ENCODE results near the gene SMIM28.

GRCh38 chr6:138417493-138418117 lies 39.9 kb downstream of the SMIM28 start:
- TF ChIP-seq, protein P1, sequence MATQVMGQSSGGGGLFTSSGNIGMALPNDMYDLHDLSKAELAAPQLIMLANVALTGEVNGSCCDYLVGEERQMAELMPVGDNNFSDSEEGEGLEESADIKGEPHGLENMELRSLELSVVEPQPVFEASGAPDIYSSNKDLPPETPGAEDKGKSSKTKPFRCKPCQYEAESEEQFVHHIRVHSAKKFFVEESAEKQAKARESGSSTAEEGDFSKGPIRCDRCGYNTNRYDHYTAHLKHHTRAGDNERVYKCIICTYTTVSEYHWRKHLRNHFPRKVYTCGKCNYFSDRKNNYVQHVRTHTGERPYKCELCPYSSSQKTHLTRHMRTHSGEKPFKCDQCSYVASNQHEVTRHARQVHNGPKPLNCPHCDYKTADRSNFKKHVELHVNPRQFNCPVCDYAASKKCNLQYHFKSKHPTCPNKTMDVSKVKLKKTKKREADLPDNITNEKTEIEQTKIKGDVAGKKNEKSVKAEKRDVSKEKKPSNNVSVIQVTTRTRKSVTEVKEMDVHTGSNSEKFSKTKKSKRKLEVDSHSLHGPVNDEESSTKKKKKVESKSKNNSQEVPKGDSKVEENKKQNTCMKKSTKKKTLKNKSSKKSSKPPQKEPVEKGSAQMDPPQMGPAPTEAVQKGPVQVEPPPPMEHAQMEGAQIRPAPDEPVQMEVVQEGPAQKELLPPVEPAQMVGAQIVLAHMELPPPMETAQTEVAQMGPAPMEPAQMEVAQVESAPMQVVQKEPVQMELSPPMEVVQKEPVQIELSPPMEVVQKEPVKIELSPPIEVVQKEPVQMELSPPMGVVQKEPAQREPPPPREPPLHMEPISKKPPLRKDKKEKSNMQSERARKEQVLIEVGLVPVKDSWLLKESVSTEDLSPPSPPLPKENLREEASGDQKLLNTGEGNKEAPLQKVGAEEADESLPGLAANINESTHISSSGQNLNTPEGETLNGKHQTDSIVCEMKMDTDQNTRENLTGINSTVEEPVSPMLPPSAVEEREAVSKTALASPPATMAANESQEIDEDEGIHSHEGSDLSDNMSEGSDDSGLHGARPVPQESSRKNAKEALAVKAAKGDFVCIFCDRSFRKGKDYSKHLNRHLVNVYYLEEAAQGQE (tag by site-specific recombination; IDR thresholded peaks at IDR 0.05): no peak
- TF ChIP-seq, protein P2, sequence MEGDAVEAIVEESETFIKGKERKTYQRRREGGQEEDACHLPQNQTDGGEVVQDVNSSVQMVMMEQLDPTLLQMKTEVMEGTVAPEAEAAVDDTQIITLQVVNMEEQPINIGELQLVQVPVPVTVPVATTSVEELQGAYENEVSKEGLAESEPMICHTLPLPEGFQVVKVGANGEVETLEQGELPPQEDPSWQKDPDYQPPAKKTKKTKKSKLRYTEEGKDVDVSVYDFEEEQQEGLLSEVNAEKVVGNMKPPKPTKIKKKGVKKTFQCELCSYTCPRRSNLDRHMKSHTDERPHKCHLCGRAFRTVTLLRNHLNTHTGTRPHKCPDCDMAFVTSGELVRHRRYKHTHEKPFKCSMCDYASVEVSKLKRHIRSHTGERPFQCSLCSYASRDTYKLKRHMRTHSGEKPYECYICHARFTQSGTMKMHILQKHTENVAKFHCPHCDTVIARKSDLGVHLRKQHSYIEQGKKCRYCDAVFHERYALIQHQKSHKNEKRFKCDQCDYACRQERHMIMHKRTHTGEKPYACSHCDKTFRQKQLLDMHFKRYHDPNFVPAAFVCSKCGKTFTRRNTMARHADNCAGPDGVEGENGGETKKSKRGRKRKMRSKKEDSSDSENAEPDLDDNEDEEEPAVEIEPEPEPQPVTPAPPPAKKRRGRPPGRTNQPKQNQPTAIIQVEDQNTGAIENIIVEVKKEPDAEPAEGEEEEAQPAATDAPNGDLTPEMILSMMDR (tag by site-specific recombination; IDR thresholded peaks at IDR 0.05): no peak
- TF ChIP-seq ZNF138 (tag by site-specific recombination; IDR thresholded peaks at IDR 0.05; ENCODE audit: borderline replicate concordance) (no peak), ZNF416 (tag by site-specific recombination; IDR thresholded peaks at IDR 0.05) (no peak)

Data from HEK293 (cell line).